OCI-LY3 (cell line): Measurements from ENCODE around the gene CPLX1.

ENCODE experiments used
- H2AFZ ChIP-seq: fragments of 200-600, 300-600 bp; shearing (Covaris generic); 2 replicates; pipeline ENCODE4 v1.6.0; 2014; ENCODE audit warnings: antibody characterized with exemption, low read depth, low read length
- H3K27ac ChIP-seq: fragments of 200-600, 300-600 bp; sonication (generic); 2 replicates; pipeline ENCODE4 v1.5.1; 2014; ENCODE audit warnings: mild to moderate bottlenecking, low read length, moderate library complexity, mixed read lengths
- H3K27me3 ChIP-seq: fragments of 200-600, 300-600 bp; sonication (generic); 2 replicates; pipeline ENCODE4 v1.6.1; 2014; ENCODE audit warnings: low read depth, low read length, mixed read lengths
- H3K36me3 ChIP-seq: fragments of 200-600, 300-600 bp; sonication (generic); replicated peaks from 2 replicates; pipeline ENCODE3; 2014; ENCODE audit warnings: low read depth, low read length, mixed read lengths
- H3K4me1 ChIP-seq: fragments of 300-600, 200-600 bp; sonication (generic); 2 replicates; pipeline ENCODE4 v1.6.1; 2014; ENCODE audit warnings: low read length, mixed read lengths
- H3K4me2 ChIP-seq: fragments of 200-600, 300-600 bp; sonication (generic); 2 replicates; pipeline ENCODE4 v1.6.1; 2014; ENCODE audit warnings: low read length, mixed read lengths
- H3K4me3 ChIP-seq: fragments of 300-600, 200-600 bp; sonication (generic); 2 replicates; pipeline ENCODE4 v1.5.1; 2014; ENCODE audit warnings: antibody characterized with exemption, mild to moderate bottlenecking, low read length, moderate library complexity
- H3K79me2 ChIP-seq: fragments of 300-600, 200-600 bp; shearing (Covaris generic); 2 replicates; pipeline ENCODE4 v1.6.1; 2014; ENCODE audit warnings: mild to moderate bottlenecking, low read length, mixed read lengths
- H3K9ac ChIP-seq: fragments of 300-600, 200-600 bp; shearing (Covaris generic); 2 replicates; pipeline ENCODE4 v1.6.0; 2014; ENCODE audit warnings: mild to moderate bottlenecking, low read length, moderate library complexity
- H3K9me3 ChIP-seq: fragments of 200-600, 300-600 bp; shearing (Covaris generic); 2 replicates; pipeline ENCODE4 v1.6.1; 2014; ENCODE audit warnings: low read length, mixed read lengths; ENCODE audit not compliant: insufficient read depth
- H4K20me1 ChIP-seq: fragments of 200-600, 300-600 bp; sonication (generic); 2 replicates; pipeline ENCODE4 v1.6.1; 2016; ENCODE audit warnings: low read length, mixed read lengths; ENCODE audit not compliant: insufficient read depth
- CTCF ChIP-seq: fragments of 200-600, 300-600 bp; sonication (generic); IDR thresholded peaks from 2 replicates; pipeline ENCODE4 v1.5.1; 2014; ENCODE audit warnings: antibody characterized with exemption, low read length, low read depth
- EZH2phosphoT487 ChIP-seq: fragments of 200-600 bp; shearing (Covaris generic); IDR thresholded peaks from 2 replicates; pipeline ENCODE4 v1.6.1; 2018; ENCODE audit warnings: antibody characterized with exemption, mixed run types, low read depth

The CPLX1 gene

GRCh38 chr4:825971-826330 lies at the start of gene CPLX1:
CPLX1 (minus strand) TSS chr4:826129; CDS start chr4:824522, 1,607 bp downstream.
- H3K27ac ChIP-seq: no peak within 1 kb of the TSS
- no peak within 1 kb of the TSS for H3K4me2 ChIP-seq
- no peaks in the 10 kb centered on the region for H4K20me1 ChIP-seq
- no peak within 1 kb of the TSS for H2AFZ ChIP-seq
- H3K27me3 ChIP-seq: no peaks in the 10 kb centered on the region
- H3K4me3 ChIP-seq: no peak within 1 kb of the TSS
- no peaks in the 10 kb centered on the region for H3K4me1 ChIP-seq
- no peak within 1 kb of the TSS for H3K9ac ChIP-seq
- no peak for TF ChIP-seq CTCF
- TF ChIP-seq EZH2phosphoT487: no peak
- no peaks in the 10 kb centered on the region for H3K9me3 ChIP-seq
- H3K36me3 ChIP-seq: no peaks in the 10 kb centered on the region
- H3K79me2 ChIP-seq: no peaks in the 10 kb centered on the region

DNA sequence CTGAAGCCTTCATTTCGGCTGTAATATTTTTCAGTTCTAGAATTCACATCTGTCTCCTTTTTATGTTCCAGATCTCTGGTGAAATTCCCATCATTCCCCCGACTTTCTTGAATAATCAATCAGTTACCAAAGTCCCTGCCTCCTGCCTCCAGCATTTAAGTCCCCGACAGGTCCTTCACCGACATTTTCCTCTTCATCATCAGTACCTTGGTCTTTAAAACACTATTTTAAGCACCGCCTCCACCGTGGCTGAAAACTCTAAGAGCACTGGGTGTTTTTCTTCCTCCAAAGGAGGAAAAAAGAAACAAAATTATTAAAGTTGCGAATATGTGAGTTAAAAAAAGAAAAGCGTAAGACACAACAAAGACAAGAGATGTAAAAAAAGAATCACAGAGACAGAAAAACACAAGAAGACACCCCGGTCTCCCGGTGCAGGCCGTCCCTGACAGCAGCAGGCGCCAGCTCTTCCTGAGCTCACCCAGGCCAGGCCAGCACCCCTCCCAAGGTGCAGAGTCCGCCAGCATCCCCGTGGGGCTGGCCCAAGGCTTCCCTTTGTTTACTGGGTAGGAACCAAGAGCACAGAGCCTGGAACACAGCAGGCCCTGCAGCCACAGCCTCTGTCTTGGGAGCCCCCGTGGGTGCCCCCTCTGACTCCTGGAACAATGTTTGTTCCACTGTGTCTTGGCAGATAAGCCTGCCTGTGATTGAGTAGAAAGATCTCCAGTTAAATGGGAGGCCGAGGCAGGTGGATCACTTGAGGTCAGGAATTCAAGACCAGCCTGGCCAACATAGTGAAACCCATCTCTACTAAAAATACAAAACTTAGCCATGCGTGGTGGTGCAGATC lies 49.3 kb upstream of the CPLX1 start:
- Histone ChIP-seq H3K4me1 (no peaks in the 10 kb centered on the region), H3K27me3 (no peaks in the 10 kb centered on the region), H3K36me3 (peaks cover 19% of the 10 kb centered on the region), H2AFZ (no peak overlapping the region), H3K27ac (no peak overlapping the region), H3K4me3 (no peak overlapping the region), H4K20me1 (no peaks in the 10 kb centered on the region), H3K79me2 (no peaks in the 10 kb centered on the region), H3K9ac (no peak overlapping the region), H3K9me3 (no peaks in the 10 kb centered on the region), H3K4me2 (no peak overlapping the region)
- TF ChIP-seq EZH2phosphoT487: no peak
- no peak for TF ChIP-seq CTCF

DNA sequence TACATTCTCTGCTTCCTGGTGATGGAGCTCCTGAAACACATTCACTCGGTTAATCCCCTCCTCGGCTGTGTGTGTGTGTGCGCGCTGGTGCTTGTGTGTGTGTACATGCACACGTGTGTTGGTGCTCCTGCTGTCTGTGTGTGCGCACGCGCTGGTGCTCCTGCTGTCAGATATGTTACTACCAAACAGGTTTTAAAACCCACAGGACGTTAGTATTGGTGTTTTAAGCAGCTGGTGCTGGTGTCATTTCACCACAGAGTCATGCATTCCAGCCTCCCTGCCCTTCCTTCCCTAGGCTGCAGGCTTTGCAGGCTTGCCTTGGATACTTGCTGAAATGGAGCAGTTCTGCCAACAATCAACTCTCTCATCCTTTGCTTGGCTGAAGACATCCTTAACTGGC lies 48.1 kb upstream of the CPLX1 start:
- H4K20me1 ChIP-seq: no peaks in the 10 kb centered on the region
- H3K9ac ChIP-seq: no peak overlapping the region
- peaks cover 26% of the 10 kb centered on the region for H3K36me3 ChIP-seq
- H3K4me3 ChIP-seq: no peak overlapping the region
- H3K9me3 ChIP-seq: no peaks in the 10 kb centered on the region
- no peak overlapping the region for H2AFZ ChIP-seq
- H3K27ac ChIP-seq: no peak overlapping the region
- H3K4me1 ChIP-seq: no peaks in the 10 kb centered on the region
- H3K4me2 ChIP-seq: no peak overlapping the region
- no peaks in the 10 kb centered on the region for H3K79me2 ChIP-seq
- TF ChIP-seq EZH2phosphoT487 (no peak), CTCF (no peak)
- no peaks in the 10 kb centered on the region for H3K27me3 ChIP-seq

DNA sequence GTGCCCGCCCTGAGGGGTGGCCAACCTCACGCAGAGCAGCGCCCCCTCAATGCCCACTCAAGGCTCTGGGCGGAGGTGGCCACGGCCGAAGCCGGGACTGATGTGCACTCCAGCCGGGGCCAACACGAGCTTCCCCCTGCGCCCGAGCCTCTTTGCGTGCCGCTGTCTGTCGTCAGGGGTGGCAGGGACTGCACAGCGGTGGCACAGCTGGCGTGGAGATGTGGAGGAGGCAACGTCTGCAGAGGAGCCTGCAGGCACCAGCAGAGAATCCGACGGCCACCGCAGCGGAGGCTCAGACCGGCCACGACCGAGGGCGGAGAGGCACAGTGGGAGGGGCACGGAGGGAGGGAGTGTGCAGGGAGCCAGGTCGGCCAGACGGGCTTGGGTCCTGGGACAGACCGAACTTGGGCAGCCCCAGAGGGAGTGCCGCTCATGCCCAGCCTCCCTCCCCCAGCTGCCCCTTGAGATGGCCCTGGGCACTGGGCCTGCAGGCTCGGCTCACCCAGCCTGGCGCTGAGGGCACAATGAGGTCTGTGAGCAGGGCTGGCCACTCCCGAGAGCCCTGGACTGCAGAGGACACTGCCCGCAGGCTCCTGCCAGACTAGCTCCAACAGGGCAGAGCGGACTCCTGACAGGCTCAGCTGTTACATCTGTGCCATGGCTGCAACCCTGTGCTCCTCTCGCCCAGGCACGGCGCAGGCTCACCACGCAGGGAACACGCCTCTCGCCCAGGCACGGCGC lies 46.5 kb upstream of the CPLX1 start:
- Histone ChIP-seq H3K4me1 (no peaks in the 10 kb centered on the region), H3K4me2 (no peak overlapping the region)
- TF ChIP-seq EZH2phosphoT487: no peak
- TF ChIP-seq CTCF: no peak

More for the DNA sequence above, 46.5 kb upstream of the CPLX1 start:
- no peak overlapping the region for H3K27ac ChIP-seq
- H3K36me3 ChIP-seq: peaks cover 22% of the 10 kb centered on the region
- no peak overlapping the region for H2AFZ ChIP-seq
- no peak overlapping the region for H3K4me3 ChIP-seq
- no peaks in the 10 kb centered on the region for H3K79me2 ChIP-seq
- no peaks in the 10 kb centered on the region for H3K27me3 ChIP-seq
- no peaks in the 10 kb centered on the region for H3K9me3 ChIP-seq
- no peaks in the 10 kb centered on the region; the same call in 1 of the 2 replicates for H4K20me1 ChIP-seq
- no peak overlapping the region for H3K9ac ChIP-seq
